Medulla oblongata (tissue), 1 donor: ENCODE measurements around the gene SLC39A13.

ENCODE experiments used
- DNase-seq: peaks from one replicate; pipeline ENCODE4 v3.0.0-alpha.2; 2015; ENCODE audit errors: extremely low spot score

Gene SLC39A13

GRCh38 chr11:47384498-47384897 is 23.9 kb upstream of the SLC39A13 start:
- DNase-seq, result no peak

GRCh38 chr11:47387944-47388696 is 20.3 kb upstream of the SLC39A13 start:
- DNase-seq, result no peak

GRCh38 chr11:47388697-47389576 is 19.5 kb upstream of the SLC39A13 start:
- DNase-seq, result no peak

- DNase-seq, result no peak
Measured at GRCh38 chr11:47389577-47390421, 18.6 kb upstream of the SLC39A13 start.

GRCh38 chr11:47390422-47390760 is 18.0 kb upstream of the SLC39A13 start:
- no peak for DNase-seq

GRCh38 chr11:47391077-47391583 is 17.3 kb upstream of the SLC39A13 start:
- DNase-seq, result peak; percentile 55

GRCh38 chr11:47391711-47392432 is 16.5 kb upstream of the SLC39A13 start:
- no peak for DNase-seq

GRCh38 chr11:47392546-47393162 is 15.7 kb upstream of the SLC39A13 start:
- DNase-seq, result peak; percentile 56

- DNase-seq, result peak; percentile 56
Measured at GRCh38 chr11:47393163-47394049, 15.0 kb upstream of the SLC39A13 start.

- no peak for DNase-seq
Measured at GRCh38 chr11:47394050-47394321, 14.4 kb upstream of the SLC39A13 start.

- DNase-seq, result peak; percentile 48
Measured at GRCh38 chr11:47394322-47395222, 13.8 kb upstream of the SLC39A13 start.

GRCh38 chr11:47395223-47396048 is 13.0 kb upstream of the SLC39A13 start:
- no peak for DNase-seq

GRCh38 chr11:47396049-47396320 is 12.4 kb upstream of the SLC39A13 start:
- no peak for DNase-seq

GRCh38 chr11:47398011-47398410 is 10.4 kb upstream of the SLC39A13 start:
- DNase-seq, result no peak

GRCh38 chr11:47398551-47398950 is 9.8 kb upstream of the SLC39A13 start:
- DNase-seq, result no peak

GRCh38 chr11:47399860-47400767 is 8.3 kb upstream of the SLC39A13 start:
- no peak for DNase-seq

- DNase-seq, result no peak
Measured at GRCh38 chr11:47400768-47401279, 7.6 kb upstream of the SLC39A13 start.
